OCI-LY7 (cell line): Measurements from ENCODE around the gene RXRA. TPM values are rescaled to one million over a fixed set of nuclear protein-coding genes. Genes with fewer than 3 reads are reported as not detected.

Experiments used
- BruUV-seq: library from RNA; stranded (reverse); fragments of 400-500 nt; replicated peaks from 2 replicates; lab custom pipeline; 2021; lab: Mats Ljungman, UMichigan
- CTCF ChIA-PET: fragments of 300-600 bp; sonication (Branson Sonifier 250); formaldehyde crosslinking; loops from one replicate; lab custom pipeline; 2022; ENCODE audit warnings: antibody characterized with exemption; ENCODE audit not compliant: unreplicated experiment; lab: Charles Lee
- POLR2A ChIA-PET: fragments of 300-600 bp; sonication (Branson Sonifier 250); formaldehyde crosslinking; loops from one replicate; lab custom pipeline; 2022; ENCODE audit warnings: antibody characterized with exemption; lab: Charles Lee
- DNase-seq: peaks from one replicate; pipeline ENCODE4 v3.0.0-alpha.2; 2015; ENCODE audit warnings: low spot score
- H2AFZ ChIP-seq: fragments of 200-600 bp; sonication (generic), shearing (Covaris generic); 2 replicates; pipeline ENCODE4 v1.6.1; 2014; ENCODE audit warnings: mild to moderate bottlenecking, antibody characterized with exemption, low read length, moderate library complexity
- H3K27ac ChIP-seq: fragments of 200-600 bp; sonication (generic); 2 replicates; pipeline ENCODE4 v1.5.1; 2014; ENCODE audit warnings: mixed run types, low read depth, mild to moderate bottlenecking, moderate library complexity, low read length, inconsistent platforms; ENCODE audit not compliant: poor library complexity, severe bottlenecking
- H3K36me3 ChIP-seq: fragments of 200-600 bp; sonication (generic); 2 replicates; pipeline ENCODE4 v1.6.1; 2014; ENCODE audit warnings: mild to moderate bottlenecking, antibody characterized with exemption, low read length, moderate library complexity, mixed read lengths; ENCODE audit not compliant: insufficient read depth
- H3K4me1 ChIP-seq: fragments of 200-600 bp; sonication (generic); 2 replicates; pipeline ENCODE4 v1.5.1; 2014; ENCODE audit warnings: mild to moderate bottlenecking, low read length; ENCODE audit not compliant: insufficient read depth, poor library complexity, severe bottlenecking
- H3K4me2 ChIP-seq: fragments of 200-600 bp; sonication (generic); 2 replicates; pipeline ENCODE4 v1.6.1; 2014; ENCODE audit warnings: mild to moderate bottlenecking, low read length
- H3K4me3 ChIP-seq: fragments of 200-600 bp; sonication (generic); 2 replicates; pipeline ENCODE4 v1.5.1; 2014; ENCODE audit warnings: mild to moderate bottlenecking, low read depth, low read length; ENCODE audit not compliant: poor library complexity, severe bottlenecking
- H3K79me2 ChIP-seq: fragments of 200-600 bp; sonication (generic); 2 replicates; pipeline ENCODE4 v1.6.1; 2016; ENCODE audit warnings: low read depth, mild to moderate bottlenecking, low read length, moderate library complexity, mixed read lengths; ENCODE audit not compliant: insufficient read depth
- H3K9me2 ChIP-seq: fragments of 200-600 bp; sonication (generic); 2 replicates; pipeline ENCODE4 v1.6.1; 2016; ENCODE audit warnings: mild to moderate bottlenecking, low read length, mixed read lengths; ENCODE audit not compliant: insufficient read depth
- H3K9me3 ChIP-seq: fragments of 200-600 bp; sonication (generic); 2 replicates; pipeline ENCODE4 v1.6.1; 2014; ENCODE audit warnings: mild to moderate bottlenecking, mixed run types, low read length, mixed read lengths
- H4K20me1 ChIP-seq: fragments of 200-600 bp; sonication (generic); 2 replicates; pipeline ENCODE4 v1.6.1; 2014; ENCODE audit warnings: mild to moderate bottlenecking, antibody characterized with exemption, low read length, moderate library complexity, mixed read lengths; ENCODE audit not compliant: insufficient read depth
- EZH2phosphoT487 ChIP-seq: fragments of 200-600 bp; sonication (generic); IDR thresholded peaks from 2 replicates; pipeline ENCODE4 v1.6.1; 2018; ENCODE audit warnings: low read depth, borderline replicate concordance, mild to moderate bottlenecking, mixed run types, antibody characterized with exemption, low read length, moderate library complexity, mixed read lengths
- intact Hi-C: fragments of 100-400 bp; cut with micrococcal nuclease; formaldehyde crosslinking; loops from one replicate; pipeline ENCODE4 v1.10.0; 2022; ENCODE audit not compliant: unreplicated experiment
- total RNA-seq, 2 experiments: library from RNA; depleted of rRNA in 1 of 2; stranded (reverse); fragments of >200 nt in 1 of 2; shearing (Covaris generic) in 1 of 2; gene quantifications; 2 replicates each; pipeline ENCODE4 v1.2.3, GENCODE V29; 2014 to 2022
- TF ChIP-seq, protein P1 (sequence below): fragments of 200-600 bp; sonication (generic); conservative IDR thresholded peaks from 2 replicates; pipeline ENCODE4 v1.5.1; 2014; ENCODE audit warnings: mild to moderate bottlenecking, antibody characterized with exemption, low read length, moderate library complexity, mixed read lengths

The RXRA gene
- total RNA-seq, 2 experiments from 2014 or later, result 0.25 to 0.40 TPM

DNA sequence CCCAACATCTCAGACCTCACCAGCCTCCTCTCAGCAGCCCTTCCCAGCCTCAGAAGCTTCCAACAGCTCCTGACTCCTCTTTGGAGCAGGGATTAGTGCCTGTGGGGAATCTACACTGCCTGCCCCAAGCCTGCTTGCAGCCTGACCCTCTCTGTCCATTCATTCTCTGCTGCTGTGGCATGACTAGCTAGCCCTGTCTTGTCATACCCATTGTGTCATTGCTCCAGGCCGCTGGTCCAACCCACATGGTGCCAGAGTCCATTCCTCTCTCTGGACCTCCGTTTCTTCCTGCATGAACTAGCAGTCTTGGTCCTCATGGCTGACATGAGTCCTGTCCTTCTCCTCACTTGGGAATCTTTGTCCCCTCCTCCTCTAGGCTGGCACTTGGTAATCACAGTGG, 12.8 kb upstream of the RXRA start:
- ChIA-PET POLR2A (no interaction called here), CTCF (no interaction called here)
- no peak overlapping the region for H2AFZ ChIP-seq
- H3K9me2 ChIP-seq, result no peaks in the 10 kb centered on the region
- no peaks in the 10 kb centered on the region for H4K20me1 ChIP-seq
- no peak overlapping the region for H3K4me2 ChIP-seq
- H3K9me3 ChIP-seq, result no peaks in the 10 kb centered on the region
- no TSS peak for BruUV-seq
- H3K4me3 ChIP-seq, result no peak overlapping the region
- DNase-seq, result no peak
- H3K36me3 ChIP-seq, result no peaks in the 10 kb centered on the region
- H3K79me2 ChIP-seq, result no peaks in the 10 kb centered on the region
- H3K4me1 ChIP-seq, result no peaks in the 10 kb centered on the region
- no peak overlapping the region for H3K27ac ChIP-seq
- intact Hi-C loops, result no loop called here
- TF ChIP-seq, protein P1, sequence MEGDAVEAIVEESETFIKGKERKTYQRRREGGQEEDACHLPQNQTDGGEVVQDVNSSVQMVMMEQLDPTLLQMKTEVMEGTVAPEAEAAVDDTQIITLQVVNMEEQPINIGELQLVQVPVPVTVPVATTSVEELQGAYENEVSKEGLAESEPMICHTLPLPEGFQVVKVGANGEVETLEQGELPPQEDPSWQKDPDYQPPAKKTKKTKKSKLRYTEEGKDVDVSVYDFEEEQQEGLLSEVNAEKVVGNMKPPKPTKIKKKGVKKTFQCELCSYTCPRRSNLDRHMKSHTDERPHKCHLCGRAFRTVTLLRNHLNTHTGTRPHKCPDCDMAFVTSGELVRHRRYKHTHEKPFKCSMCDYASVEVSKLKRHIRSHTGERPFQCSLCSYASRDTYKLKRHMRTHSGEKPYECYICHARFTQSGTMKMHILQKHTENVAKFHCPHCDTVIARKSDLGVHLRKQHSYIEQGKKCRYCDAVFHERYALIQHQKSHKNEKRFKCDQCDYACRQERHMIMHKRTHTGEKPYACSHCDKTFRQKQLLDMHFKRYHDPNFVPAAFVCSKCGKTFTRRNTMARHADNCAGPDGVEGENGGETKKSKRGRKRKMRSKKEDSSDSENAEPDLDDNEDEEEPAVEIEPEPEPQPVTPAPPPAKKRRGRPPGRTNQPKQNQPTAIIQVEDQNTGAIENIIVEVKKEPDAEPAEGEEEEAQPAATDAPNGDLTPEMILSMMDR, result no peak
- TF ChIP-seq EZH2phosphoT487, result no peak

DNA sequence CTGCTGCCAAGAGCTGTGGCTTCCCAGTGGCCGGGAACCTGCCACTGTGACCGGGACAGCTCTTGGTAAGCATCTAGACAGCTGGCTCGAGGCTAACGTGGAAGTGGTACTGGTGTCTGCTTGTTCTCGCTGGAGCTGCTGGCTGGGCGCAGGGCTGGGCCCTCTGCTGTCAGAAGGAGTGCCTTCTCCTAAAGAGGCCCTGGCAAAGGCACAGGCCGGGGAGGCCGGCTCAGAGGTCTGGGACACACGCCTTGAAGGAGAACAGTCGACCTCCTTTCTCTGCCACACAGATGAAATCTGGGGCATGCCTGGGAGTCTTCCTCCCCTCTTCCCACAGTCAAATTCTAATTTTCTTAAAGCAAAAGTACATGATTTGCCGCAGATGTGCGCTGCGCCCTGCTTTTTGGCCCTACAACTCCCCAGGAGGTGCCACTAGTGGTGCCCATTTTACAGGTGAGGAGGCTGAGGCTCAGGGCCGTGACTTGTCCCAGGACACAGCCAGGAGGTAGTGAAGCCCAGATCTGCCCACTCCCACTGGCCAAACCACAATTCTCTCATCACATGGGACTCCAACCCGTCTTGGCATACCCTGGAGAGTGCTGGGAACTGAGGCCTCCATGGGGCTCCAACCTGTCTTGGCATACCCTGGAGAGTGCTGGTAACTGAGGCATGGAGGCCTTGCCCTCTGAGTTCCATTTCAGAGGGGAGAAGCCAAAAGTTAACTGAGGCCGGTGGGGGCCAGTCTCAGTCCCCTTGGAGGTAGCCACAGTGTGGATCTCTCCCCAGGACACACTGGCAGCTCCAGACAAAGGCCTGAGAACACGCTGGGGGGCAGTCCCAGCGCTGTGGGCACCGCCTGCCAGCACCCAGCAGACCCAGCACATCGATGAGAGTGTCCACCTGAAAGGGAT, 12.0 kb upstream of the RXRA start:
- intact Hi-C loops, result no loop called here
- Histone ChIP-seq H2AFZ (no peak overlapping the region), H3K4me2 (no peak overlapping the region), H3K27ac (no peak overlapping the region), H3K9me2 (no peaks in the 10 kb centered on the region), H3K9me3 (no peaks in the 10 kb centered on the region), H3K79me2 (no peaks in the 10 kb centered on the region), H3K4me3 (no peak overlapping the region), H3K4me1 (no peaks in the 10 kb centered on the region), H4K20me1 (no peaks in the 10 kb centered on the region), H3K36me3 (no peaks in the 10 kb centered on the region)
- POLR2A ChIA-PET, result no interaction called here
- CTCF ChIA-PET, result no interaction called here
- no TSS peak for BruUV-seq
- no peak for DNase-seq
- no peak for TF ChIP-seq EZH2phosphoT487
- TF ChIP-seq, protein P1, result no peak
